Tongue (tissue), 2 donors: ENCODE measurements around the gene SLC35E4. TPM values are rescaled to one million over a fixed set of nuclear protein-coding genes. Genes with fewer than 3 reads are reported as not detected.
"Not testable (repeated sequence)": the region's sequence is repeated elsewhere in the genome, so short reads cannot be mapped to it uniquely, and the experiment has no call there.

ENCODE experiments used
- DNase-seq: peaks from one replicate; pipeline ENCODE4 v3.0.0-alpha.2; 2015
- total RNA-seq: library from RNA; depleted of rRNA; stranded (reverse); fragments of >200 nt; gene quantifications from one replicate; pipeline ENCODE4 v1.2.3, GENCODE V29; 2014

SLC35E4 gene
- total RNA-seq, 1 donor from 2014 or later: 3.1 TPM

DNA sequence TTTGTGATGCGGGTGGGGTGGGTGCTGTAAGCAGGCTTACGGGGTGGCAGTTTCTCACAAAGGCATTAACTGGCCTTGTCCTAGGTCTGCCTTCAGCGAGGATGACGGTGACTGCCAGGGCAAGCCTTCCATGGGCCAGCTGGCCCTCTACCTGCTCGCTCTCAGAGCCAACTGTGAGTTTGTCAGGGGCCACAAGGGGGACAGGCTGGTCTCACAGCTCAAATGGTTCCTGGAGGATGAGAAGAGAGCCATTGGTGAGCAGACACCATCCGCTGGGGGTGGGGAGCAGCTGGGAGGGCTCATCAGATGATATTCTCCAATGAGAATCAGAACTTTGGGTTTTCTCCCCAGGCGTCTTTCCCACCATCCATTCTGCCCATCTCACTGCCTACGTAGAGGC, 22.8 kb upstream of the SLC35E4 start:
- no peak for DNase-seq

DNA sequence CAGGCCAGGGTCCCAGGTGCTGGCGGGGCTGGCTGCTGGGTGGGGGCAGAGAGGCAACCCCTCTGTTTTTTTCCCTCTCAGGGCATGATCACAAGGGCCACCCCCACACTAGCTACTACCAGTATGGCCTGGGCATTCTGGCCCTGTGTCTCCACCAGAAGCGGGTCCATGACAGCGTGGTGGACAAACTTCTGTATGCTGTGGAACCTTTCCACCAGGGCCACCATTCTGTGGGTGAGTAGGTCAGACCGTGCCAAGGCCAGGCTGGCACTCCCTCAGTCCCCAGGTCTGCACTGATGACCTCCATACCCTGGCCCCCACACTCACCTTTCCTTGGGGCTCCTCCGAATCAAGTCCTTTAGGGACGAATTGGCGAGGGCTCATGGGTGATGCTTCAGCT, 21.3 kb upstream of the SLC35E4 start:
- no peak for DNase-seq

DNA sequence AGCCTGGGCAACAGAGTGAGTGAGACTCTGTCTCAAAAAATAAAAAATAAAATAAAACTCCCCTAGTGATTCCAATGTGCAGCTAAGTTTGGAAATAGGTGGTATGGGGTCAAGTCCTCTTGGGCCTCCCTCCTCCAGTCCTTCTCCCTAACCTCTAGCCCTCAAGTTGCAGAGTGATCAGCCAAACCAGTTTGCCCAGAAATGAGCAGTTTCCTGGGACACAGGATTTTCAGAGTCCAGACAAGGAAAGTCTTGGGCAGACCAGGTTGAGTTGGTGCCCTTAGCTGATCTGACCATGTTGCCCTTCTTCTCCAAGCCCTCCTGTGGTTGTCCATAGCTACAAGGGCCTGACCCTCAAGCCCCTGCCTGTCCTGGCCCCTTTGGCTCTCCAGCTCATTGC, 20.7 kb upstream of the SLC35E4 start:
- no peak for DNase-seq

DNA sequence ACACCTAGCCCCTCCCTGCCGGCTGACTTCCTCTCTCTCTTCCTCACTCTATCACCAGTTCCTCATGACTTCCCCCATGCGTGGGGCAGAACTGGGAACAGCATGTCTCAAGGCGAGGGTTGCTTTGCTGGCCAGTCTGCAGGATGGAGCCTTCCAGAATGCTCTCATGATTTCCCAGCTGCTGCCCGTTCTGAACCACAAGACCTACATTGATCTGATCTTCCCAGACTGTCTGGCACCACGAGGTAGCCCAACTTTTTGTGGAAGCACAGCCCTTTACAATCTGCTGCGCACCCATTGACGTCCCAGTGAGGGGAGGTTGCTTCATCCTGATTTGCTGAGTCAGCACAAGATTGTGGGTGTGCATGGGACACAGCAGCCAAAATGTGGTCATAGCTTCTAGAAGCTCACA, 20.0 kb upstream of the SLC35E4 start:
- no peak for DNase-seq

- DNase-seq: no peak
Measured at GRCh38 chr22:30617819-30618218, 17.8 kb upstream of the SLC35E4 start.

- not testable (repeated sequence) for DNase-seq
Measured at GRCh38 chr22:30619909-30620308, 15.7 kb upstream of the SLC35E4 start.

DNA sequence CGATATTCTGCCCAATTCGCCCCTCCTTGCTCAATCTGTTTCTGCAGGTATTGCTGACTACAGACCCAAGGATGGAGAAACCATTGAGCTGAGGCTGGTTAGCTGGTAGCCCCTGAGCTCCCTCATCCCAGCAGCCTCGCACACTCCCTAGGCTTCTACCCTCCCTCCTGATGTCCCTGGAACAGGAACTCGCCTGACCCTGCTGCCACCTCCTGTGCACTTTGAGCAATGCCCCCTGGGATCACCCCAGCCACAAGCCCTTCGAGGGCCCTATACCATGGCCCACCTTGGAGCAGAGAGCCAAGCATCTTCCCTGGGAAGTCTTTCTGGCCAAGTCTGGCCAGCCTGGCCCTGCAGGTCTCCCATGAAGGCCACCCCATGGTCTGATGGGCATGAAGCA, 9.2 kb upstream of the SLC35E4 start:
- DNase-seq: no peak

DNA sequence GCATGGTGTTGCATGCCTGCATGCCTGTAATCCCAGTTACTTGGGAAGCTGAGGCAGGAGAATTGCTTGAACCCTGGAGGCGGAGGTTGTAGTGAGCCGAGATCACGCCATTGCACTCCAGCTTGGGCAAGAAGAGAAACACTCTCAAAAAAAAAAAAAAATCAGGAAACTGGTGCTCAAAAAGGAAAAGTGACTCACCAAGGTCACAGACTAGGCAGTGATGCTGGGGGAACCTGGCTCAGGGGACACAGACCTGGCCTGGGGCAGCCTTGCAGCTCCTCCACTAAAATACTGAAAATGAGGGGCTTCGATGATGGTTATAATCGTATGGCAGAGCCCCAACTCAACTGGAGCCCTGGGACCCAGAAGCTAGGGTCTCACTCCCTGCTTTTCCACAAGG, 8.1 kb upstream of the SLC35E4 start:
- no peak for DNase-seq

- DNase-seq: peak; percentile 37
Measured at GRCh38 chr22:30628491-30628890, 7.1 kb upstream of the SLC35E4 start.

DNA sequence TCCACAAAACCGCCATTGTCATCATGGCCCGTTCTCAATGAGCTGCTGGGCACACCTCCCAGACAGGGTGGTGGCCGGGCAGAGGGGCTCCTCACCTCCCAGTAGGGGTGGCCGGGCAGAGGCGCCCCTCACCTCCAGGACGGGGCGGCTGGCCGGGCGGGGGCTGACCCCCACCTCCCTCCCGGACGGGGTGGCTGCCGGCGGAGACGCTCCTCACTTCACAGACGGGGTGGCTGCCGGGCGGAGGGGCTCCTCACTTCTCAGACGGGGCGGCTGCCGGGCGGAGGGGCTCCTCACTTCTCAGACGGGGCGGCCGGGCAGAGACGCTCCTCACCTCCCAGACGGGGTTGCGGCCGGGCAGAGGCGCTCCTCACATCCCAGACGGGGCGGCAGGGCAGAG, 4.1 kb upstream of the SLC35E4 start:
- not testable (repeated sequence) for DNase-seq

DNA sequence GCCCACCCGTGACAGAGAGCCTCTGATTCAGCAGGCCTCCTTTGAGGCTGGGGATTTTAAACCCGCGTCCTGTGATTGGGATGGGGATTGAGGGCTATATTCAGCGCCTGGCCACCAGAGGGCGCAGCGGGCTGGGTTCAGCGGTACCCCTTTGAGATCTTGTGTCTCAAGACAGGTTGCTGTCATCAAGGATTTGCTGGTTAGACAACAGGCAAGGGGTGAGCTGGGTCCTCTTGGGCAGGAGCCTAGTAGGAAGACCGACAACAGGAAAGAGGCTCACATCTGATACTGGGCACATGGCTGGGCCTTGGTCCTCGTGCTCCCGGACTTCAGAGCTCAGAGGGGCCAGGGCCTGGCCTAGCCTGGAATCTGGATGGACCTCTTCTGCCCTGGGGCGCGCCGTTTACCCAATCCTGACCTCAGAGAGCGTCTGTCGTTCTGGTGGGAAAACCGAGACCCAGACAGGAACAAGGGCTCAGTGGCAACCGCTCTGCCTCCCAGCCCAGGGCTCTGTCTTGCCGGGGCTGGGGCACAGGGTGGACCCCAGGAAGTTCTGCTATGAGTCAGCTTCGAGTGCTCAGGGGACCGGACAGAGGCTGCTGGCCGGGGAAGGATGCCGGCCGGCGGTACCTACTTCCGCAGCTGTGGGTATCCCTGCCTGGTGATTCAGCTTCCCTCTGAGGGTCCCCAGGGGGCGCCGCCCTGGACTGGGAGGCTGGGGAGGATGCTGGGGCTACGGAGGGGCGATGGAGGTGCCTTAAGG, 929 bp upstream of the SLC35E4 start:
- DNase-seq: peak; percentile 91

GRCh38 chr22:30636226-30637077, 871 bp downstream of the SLC35E4 start:
- no peak for DNase-seq

DNA sequence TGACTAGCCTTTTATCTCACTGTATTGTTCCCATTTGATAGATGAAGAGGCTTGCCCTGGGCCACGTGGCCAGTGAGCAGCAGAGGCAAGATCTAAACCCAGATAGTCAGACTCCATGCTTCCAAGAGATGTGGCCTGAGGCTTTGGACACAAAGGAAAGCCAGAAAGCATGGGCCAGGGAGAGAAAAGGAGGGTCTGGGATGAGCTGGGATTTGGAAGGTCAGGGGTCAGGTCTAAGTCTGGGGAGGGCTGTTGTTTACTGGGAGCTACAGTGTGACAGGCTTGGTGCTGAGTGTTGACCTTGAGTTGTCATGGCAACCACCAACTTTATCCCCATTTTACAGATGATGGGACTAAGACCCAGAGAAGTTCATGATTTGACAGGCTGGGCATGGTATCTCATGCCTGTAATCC, 2.1 kb downstream of the SLC35E4 start:
- DNase-seq: no peak

- no peak for DNase-seq
Measured at GRCh38 chr22:30640361-30640760, 4.8 kb downstream of the SLC35E4 start.

- DNase-seq: no peak
Measured at GRCh38 chr22:30640839-30641430, 5.4 kb downstream of the SLC35E4 start.

DNA sequence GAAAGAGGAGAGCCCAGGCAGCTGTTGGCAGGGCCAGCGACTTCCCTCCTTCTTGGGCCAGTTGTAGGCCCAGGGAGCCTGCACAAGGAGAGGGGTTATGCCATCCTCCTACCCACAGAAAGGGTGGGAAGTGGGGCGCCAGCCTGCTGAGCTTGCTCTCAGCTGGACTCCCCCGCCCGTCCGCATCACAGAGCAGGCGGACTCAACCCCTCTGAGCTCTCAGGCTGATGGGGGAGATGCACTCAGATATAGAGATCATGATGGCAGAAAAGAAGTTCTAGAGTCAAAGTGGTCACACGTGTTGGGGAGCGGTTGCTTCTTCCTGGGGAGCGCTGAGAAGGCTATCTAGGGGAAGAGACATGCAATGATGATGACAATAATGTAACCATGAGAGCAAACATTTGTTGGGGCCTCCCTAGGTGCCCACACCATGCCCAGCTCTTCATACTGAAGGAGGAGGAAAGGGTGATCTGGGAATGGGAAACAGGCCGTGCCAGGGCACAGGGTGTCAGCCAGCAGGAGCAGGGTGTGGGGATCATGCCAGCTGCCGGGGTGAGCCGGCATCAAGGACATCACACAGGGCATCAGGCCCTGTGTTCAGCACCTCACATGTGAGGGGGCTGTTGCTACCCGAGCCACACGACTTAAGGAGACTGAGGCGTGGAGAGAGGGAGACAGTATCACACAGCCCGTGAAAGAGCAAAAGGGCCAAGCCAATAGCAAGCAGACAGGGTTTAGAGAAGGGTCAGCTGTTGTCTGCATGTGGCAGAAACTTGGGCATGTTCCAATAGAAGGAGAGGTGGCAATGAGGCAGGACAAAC, 7.7 kb downstream of the SLC35E4 start:
- no peak for DNase-seq

- no peak for DNase-seq
Measured at GRCh38 chr22:30646518-30647160, 11.1 kb downstream of the SLC35E4 start.

DNA sequence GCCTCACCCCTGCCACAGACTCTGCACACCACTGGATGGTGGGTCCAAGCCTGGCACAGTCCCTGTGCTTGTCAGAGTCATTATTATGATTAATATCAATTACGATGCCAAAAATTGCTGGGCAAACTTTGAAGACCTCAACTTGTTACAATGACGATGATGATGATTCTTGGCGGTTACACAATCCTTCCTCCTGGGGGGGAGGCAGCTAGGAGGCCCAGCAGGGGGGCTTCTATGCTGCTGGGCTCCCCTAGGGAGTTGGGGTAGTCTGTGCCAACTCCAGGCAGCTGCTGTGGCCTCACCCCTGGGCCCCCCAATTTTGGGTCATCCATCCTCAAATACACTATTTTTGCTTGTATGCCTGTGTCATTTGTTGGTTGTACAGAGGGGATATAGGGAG, 12.0 kb downstream of the SLC35E4 start:
- DNase-seq: no peak

DNA sequence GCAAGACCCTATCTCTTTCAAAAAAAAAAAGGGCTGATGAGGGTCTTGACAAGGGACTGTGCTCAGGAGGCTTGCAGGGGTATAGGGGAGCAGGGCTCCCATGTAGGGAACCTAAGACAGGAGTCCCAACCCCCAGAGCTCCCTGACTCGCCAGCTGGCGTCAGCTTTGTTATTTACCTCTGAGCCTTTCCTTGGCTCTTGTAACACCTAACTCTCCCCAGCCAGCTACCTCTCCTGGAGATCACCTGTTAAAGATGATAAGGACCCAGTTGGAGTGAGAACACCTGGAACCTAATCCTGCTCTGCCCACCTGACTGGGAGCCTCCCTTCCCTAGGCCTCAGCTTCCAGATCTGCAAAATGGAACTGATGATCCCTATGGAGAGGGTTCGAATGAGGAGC, 13.2 kb downstream of the SLC35E4 start:
- DNase-seq: no peak

DNA sequence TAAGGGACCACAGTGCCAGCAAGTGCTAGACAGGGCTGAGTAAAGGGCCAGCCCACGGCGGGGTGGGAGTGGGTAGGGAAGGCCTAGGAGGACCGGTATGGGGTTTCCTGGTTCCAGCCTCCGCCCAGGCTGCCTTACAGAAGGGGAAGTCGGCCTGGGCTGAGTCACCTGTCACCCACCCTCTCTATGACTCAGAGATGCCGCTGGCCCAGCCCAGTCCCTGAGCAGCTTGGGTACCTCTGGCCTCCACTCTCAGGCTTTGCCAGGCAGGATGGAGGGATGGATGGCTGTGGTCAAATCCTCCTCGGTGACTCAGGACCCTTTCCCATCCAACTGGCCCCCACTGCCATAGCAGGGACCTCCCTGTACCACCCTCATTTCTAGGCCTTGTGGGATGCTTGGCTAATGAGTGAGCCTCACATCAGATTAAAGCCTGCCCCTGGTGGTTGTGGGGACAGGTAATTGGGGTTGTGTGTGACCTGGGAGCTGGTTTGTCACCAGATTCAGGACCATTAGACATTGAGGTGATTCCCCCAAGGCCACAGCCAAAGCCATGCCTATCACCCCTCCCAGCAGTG, 13.9 kb downstream of the SLC35E4 start:
- DNase-seq: no peak

DNA sequence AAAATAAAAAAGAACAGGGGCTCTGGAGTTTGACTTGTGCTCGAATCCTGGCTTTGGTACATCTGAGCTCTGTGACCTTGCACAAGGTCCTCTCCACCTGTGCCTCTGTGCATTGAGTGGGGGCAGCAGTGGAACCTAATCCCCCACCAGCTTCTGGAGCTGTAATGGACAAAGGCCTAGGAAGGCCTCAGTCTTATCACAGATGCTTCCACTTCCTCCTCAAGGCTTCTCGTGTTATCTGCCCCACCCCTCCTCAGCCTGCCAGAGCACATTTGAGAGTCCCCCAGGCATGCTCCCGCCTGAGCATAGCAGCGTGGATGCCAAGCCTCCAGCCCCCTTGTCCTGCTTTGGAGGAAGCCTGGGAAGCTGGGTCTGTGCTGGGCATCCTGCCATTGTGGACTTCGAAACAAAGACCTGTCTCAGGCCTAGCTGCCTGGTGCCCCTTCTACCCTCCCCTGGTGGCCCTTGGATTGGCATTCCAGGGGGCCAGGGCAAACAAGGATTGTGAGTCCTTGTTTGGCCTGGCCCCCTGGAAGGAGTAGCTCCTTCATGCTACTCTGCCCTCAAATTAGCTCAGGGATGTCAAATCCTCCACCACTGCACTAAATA, 15.0 kb downstream of the SLC35E4 start:
- DNase-seq: peak; percentile 38
